ENCODE measurements around the gene PRR14.
"Not testable (repeated sequence)": the region's sequence is repeated elsewhere in the genome, so short reads cannot be mapped to it uniquely, and the experiment has no call there.

Gene PRR14

GRCh38 chr16:30692396-30693064, 41.8 kb downstream of the PRR14 start:
- no peak for DNase-seq (ENCODE audit: low spot score)

- DNase-seq (ENCODE audit: low spot score): no peak
These were observed 44.4 kb downstream of the PRR14 start for GRCh38 chr16:30694926-30695693.

GRCh38 chr16:30696646-30697045, 45.9 kb downstream of the PRR14 start:
- DNase-seq (ENCODE audit: low spot score): not testable (repeated sequence)

- DNase-seq (ENCODE audit: low spot score): peak; percentile 99
These were observed 46.7 kb downstream of the PRR14 start for GRCh38 chr16:30697264-30698138.

- DNase-seq (ENCODE audit: low spot score): peak; percentile 89
These were observed 47.5 kb downstream of the PRR14 start for GRCh38 chr16:30698139-30698815.

GRCh38 chr16:30698816-30699614, 48.3 kb downstream of the PRR14 start, which contains the start of gene SRCAP:
SRCAP (plus strand) TSS chr16:30699171; CDS start chr16:30700825, 1,654 bp downstream.
- peak; percentile 86 for DNase-seq (ENCODE audit: low spot score)

GRCh38 chr16:30699615-30700099, 48.9 kb downstream of the PRR14 start:
- DNase-seq (ENCODE audit: low spot score): no peak

GRCh38 chr16:30700491-30700890, 49.7 kb downstream of the PRR14 start:
- no peak for DNase-seq (ENCODE audit: low spot score)

GRCh38 chr16:30700971-30701370, 50.2 kb downstream of the PRR14 start:
- DNase-seq (ENCODE audit: low spot score): no peak

- DNase-seq (ENCODE audit: low spot score): not testable (repeated sequence)
These were observed 52.3 kb downstream of the PRR14 start for GRCh38 chr16:30703071-30703470.

GRCh38 chr16:30703971-30704370, 53.2 kb downstream of the PRR14 start:
- DNase-seq (ENCODE audit: low spot score): no peak
